HL-60 (cell line): ENCODE data around the gene LYVE1.

Experiments used
- DNase-seq, 2 experiments: peaks; one replicate each; pipeline ENCODE4 v3.0.0-alpha.2; 2010 to 2020; ENCODE audit warnings: low read depth in 1 of 2, low spot score in 1 of 2
- H3K27ac ChIP-seq: fragments of 250-450 bp; sonication (Bioruptor Pico); replicated peaks from 2 replicates; pipeline ENCODE4 v1.5.1; 2020; ENCODE audit warnings: mild to moderate bottlenecking, moderate library complexity
- H3K27me3 ChIP-seq: fragments of 250-450 bp; sonication (Bioruptor Pico); 2 replicates; pipeline ENCODE4 v1.5.1; 2021; ENCODE audit warnings: mild to moderate bottlenecking, moderate library complexity; ENCODE audit not compliant: insufficient read depth, poor library complexity, severe bottlenecking
- H3K4me3 ChIP-seq: replicated peaks from 2 replicates; pipeline ENCODE4 v1.5.1; 2011; ENCODE audit warnings: mild to moderate bottlenecking, control low read depth, low read length; ENCODE audit not compliant: insufficient read depth
- CTCF ChIP-seq: IDR thresholded peaks from one replicate; pipeline ENCODE4 v1.5.1; 2011; ENCODE audit warnings: low read length, control low read depth, inconsistent platforms; ENCODE audit not compliant: insufficient read depth
- GABPA ChIP-seq: IDR thresholded peaks from 2 replicates; pipeline ENCODE4 v1.6.1; 2012; ENCODE audit warnings: low read depth
- POLR2AphosphoS5 ChIP-seq: IDR thresholded peaks from 2 replicates; pipeline ENCODE4 v1.6.1; 2012; ENCODE audit warnings: low read depth
- REST ChIP-seq: IDR thresholded peaks from 2 replicates; pipeline ENCODE4 v1.6.1; 2012; ENCODE audit warnings: low read depth; ENCODE audit not compliant: insufficient replicate concordance
- SPI1 ChIP-seq: IDR thresholded peaks from 2 replicates; pipeline ENCODE4 v1.6.1; 2012; ENCODE audit warnings: low read depth, mild to moderate bottlenecking, borderline replicate concordance

The LYVE1 gene

GRCh38 chr11:10538924-10539323 is 29.5 kb downstream of the LYVE1 start:
- no peak overlapping the region for H3K27ac ChIP-seq
- no peaks in the 10 kb centered on the region for H3K27me3 ChIP-seq
- TF ChIP-seq POLR2AphosphoS5 (no peak), GABPA (no peak), REST (no peak), SPI1 (no peak)

GRCh38 chr11:10537600-10537999 is 30.9 kb downstream of the LYVE1 start:
- no peak for DNase-seq

More at GRCh38 chr11:10538924-10539323, 29.5 kb downstream of the LYVE1 start:
- H3K4me3 ChIP-seq: no peak overlapping the region
- DNase-seq: no peak

GRCh38 chr11:10534316-10534715 is 34.1 kb downstream of the LYVE1 start:
- TF ChIP-seq POLR2AphosphoS5 (no peak), CTCF (no peak), GABPA (no peak), REST (no peak), SPI1 (no peak)
- Histone ChIP-seq H3K27ac (peak overlapping the region; percentile 45), H3K27me3 (no peaks in the 10 kb centered on the region), H3K4me3 (no peak overlapping the region)
- DNase-seq: peak in 1 of 2 experiments; percentile 42

More at GRCh38 chr11:10537600-10537999, 30.9 kb downstream of the LYVE1 start:
- TF ChIP-seq SPI1 (no peak), POLR2AphosphoS5 (no peak), REST (no peak), GABPA (no peak), CTCF (no peak)
- H3K4me3 ChIP-seq: no peak overlapping the region
- H3K27ac ChIP-seq: no peak overlapping the region
- H3K27me3 ChIP-seq: no peaks in the 10 kb centered on the region

GRCh38 chr11:10533323-10533722 is 35.1 kb downstream of the LYVE1 start:
- H3K4me3 ChIP-seq: no peak overlapping the region
- no peak for DNase-seq
- no peaks in the 10 kb centered on the region for H3K27me3 ChIP-seq
- H3K27ac ChIP-seq: no peak overlapping the region
- no peak for TF ChIP-seq SPI1
- no peak for TF ChIP-seq REST
- no peak for TF ChIP-seq POLR2AphosphoS5
